Fibroblast of mammary gland (primary cell): Measurements from ENCODE around the gene TPST1.
A peak's percentile ranks its signal among the peaks of the same experiment; 100 is the strongest.
"Not testable (repeated sequence)": the region's sequence is repeated elsewhere in the genome, so short reads cannot be mapped to it uniquely, and the experiment has no call there.

Experiments
- DNase-seq: peaks from one replicate; pipeline ENCODE4 v3.0.0-alpha.2; 2010; ENCODE audit warnings: low read depth
- H3K4me3 ChIP-seq: 2 replicates; pipeline ENCODE4 v1.5.1; 2011; ENCODE audit warnings: low read depth, mild to moderate bottlenecking, low read length, moderate library complexity; ENCODE audit not compliant: control insufficient read depth
- CTCF ChIP-seq: conservative IDR thresholded peaks from 2 replicates; pipeline ENCODE4 v1.5.1; 2011; ENCODE audit warnings: low read depth, low read length, inconsistent platforms; ENCODE audit not compliant: control insufficient read depth, insufficient read depth

TPST1 gene

GRCh38 chr7:66321283-66321682 lies 116.1 kb downstream of the TPST1 start:
- no peak for TF ChIP-seq CTCF
- no peak overlapping the region for H3K4me3 ChIP-seq
- no peak for DNase-seq

- H3K4me3 ChIP-seq = no peak overlapping the region
- DNase-seq = no peak
- no peak for TF ChIP-seq CTCF
These were observed 118.1 kb downstream of the TPST1 start for GRCh38 chr7:66323114-66323796.

- H3K4me3 ChIP-seq, DNase-seq: not testable (repeated sequence)
These were observed 119.9 kb downstream of the TPST1 start for GRCh38 chr7:66324985-66325384.

GRCh38 chr7:66326501-66327215 lies 121.5 kb downstream of the TPST1 start:
- peak; percentile 75 for DNase-seq
- H3K4me3 ChIP-seq = no peak overlapping the region
- no peak for TF ChIP-seq CTCF

GRCh38 chr7:66330961-66331360 lies 125.8 kb downstream of the TPST1 start:
- peak; percentile 52 for DNase-seq
- H3K4me3 ChIP-seq = no peak overlapping the region
- TF ChIP-seq CTCF = no peak

GRCh38 chr7:66331883-66332282 lies 126.7 kb downstream of the TPST1 start:
- no peak overlapping the region for H3K4me3 ChIP-seq
- DNase-seq = no peak
- no peak for TF ChIP-seq CTCF

GRCh38 chr7:66333443-66333842 lies 128.3 kb downstream of the TPST1 start:
- DNase-seq = no peak
- H3K4me3 ChIP-seq = no peak overlapping the region
- TF ChIP-seq CTCF = no peak
